Fibroblast of pulmonary artery (primary cell): ENCODE data around the gene USH1C.

ENCODE experiments used
- DNase-seq: peaks from one replicate; pipeline ENCODE4 v3.0.0-alpha.2; 2010; ENCODE audit warnings: low read depth
- H3K4me3 ChIP-seq: replicated peaks from 2 replicates; pipeline ENCODE4 v1.5.1; 2011; ENCODE audit warnings: low read depth, mild to moderate bottlenecking, control low read depth, low read length, moderate library complexity
- CTCF ChIP-seq: IDR thresholded peaks from 2 replicates; pipeline ENCODE4 v1.5.1; 2011; ENCODE audit warnings: mild to moderate bottlenecking, control low read depth, low read length, inconsistent platforms; ENCODE audit errors: missing control alignments

Gene USH1C

DNA sequence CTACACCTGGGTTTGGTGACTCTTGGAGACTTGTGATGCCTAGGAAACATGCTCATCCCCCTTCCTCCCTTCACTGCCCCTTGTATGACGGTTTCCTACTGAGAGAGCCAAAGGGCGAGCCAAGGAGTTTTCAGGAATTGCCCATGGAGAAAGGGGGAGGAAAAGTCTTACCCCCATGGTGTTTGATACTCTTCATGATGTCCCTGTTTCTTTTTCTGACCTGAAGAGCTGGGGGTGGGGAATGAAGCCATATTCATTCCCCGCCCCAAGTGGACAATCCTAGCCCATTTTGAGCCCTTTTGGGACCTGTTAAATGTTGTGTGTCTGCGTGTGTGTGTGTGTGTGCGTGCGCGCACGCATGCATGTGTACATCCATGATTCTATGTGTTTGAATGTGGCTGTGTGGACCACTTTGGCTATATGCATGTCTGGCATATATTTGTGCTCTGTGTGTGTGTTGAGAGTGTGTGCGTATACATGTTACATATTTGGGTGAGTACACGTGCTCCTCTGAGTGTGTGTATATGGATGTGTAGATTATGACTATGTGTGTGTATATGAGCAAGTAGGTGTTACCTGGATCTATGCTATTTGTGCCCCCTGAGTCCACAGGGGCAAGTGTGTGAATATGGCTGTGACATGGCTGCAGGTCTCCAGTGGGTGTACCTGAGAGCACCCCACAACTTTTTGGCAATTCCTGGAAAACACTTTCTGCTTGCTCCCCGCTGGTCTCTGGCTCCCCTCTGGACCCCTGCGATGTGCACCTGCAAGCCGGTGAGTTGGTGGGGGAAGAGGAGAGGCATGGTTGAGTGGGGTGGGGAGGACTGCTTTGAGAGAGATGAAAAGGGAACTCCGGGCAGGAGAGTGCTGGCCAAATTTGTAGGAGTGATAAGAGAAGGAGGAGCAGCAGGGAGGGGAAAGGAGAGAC is 27.5 kb upstream of the USH1C start:
- no peak overlapping the region for H3K4me3 ChIP-seq
- no peak for TF ChIP-seq CTCF
- DNase-seq, result no peak

- no peak for DNase-seq
- no peak overlapping the region for H3K4me3 ChIP-seq
- no peak for TF ChIP-seq CTCF
Observed at GRCh38 chr11:17570034-17570433, 25.8 kb upstream of the USH1C start.

DNA sequence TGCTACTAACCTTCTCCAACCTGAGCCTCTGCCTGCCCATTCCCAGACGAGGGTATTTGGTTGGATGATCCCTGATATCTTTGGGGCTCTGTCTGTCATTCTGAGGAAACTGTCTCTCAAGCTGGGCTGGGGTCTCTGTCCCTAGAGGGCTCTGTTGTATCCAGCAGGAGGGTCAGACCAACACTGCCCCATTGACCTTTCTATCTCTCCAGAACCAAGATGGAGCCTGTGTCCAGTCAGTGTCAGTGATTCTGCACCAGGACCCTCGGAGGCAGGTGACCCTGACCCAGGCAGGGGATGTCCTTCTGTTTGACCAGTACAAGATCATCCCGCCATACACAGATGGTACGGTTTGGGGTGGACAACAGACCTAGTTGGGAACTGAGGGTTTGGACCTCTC is 24.7 kb upstream of the USH1C start:
- no peak for TF ChIP-seq CTCF
- H3K4me3 ChIP-seq, result no peak overlapping the region
- DNase-seq, result no peak

- no peak overlapping the region for H3K4me3 ChIP-seq
- TF ChIP-seq CTCF, result peak; percentile 3
- no peak for DNase-seq
Observed at GRCh38 chr11:17564687-17565042, 20.4 kb upstream of the USH1C start.

DNA sequence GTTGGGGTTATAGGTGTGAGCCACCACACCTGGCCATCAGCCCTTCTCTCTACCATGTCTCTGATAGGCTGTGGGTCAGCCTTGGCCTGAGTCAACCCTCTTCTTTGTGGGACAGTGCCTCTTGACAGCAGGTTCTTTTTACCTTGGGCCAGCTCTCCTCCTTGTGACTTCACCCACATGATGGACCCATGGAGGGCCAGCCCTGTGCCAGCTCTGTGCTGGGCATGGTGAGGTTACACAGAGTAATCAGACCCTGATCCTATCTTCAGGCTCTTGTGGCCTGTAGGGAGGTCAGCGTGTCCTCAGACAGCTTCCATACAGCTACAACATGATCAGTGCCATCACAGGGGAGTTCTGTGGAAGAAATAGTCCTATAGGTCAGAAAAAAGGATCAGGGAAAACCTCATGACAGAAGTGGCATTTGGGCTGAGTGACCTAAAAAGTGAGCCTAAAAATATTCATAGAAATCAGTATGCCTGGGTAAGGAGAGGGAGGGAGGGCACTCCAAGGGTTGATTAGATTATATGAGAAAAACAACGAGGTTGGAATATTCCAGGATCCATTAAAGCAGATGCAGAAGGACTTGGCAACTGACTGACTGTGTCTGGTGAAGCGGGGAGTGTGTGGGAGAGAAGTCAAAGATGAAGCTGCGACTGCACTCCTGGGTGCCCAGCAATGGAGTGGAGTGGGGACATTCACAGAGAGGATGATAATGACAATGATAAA is 19.9 kb upstream of the USH1C start:
- DNase-seq, result no peak
- H3K4me3 ChIP-seq, result no peak overlapping the region
- TF ChIP-seq CTCF, result no peak

GRCh38 chr11:17563231-17563646 is 19.0 kb upstream of the USH1C start:
- no peak for DNase-seq

More at GRCh38 chr11:17563231-17563646, 19.0 kb upstream of the USH1C start:
- no peak overlapping the region for H3K4me3 ChIP-seq
- no peak for TF ChIP-seq CTCF
